Mesenchymal stem cell (in vitro differentiated cells and primary cell): ENCODE data around the gene AOC2.

Source experiments
- DNase-seq: peaks from one replicate; pipeline ENCODE4 v3.0.0-alpha.2; 2013
- H2AFZ ChIP-seq: one replicate; pipeline ENCODE4 v1.6.1; 2013; ENCODE audit warnings: low read depth, mild to moderate bottlenecking, control low read depth, inconsistent platforms, low read length, moderate library complexity
- H2AK5ac ChIP-seq: 2 replicates; pipeline ENCODE4 v1.6.1; 2013; ENCODE audit warnings: low read length, moderate library complexity, mild to moderate bottlenecking, inconsistent platforms; ENCODE audit not compliant: severe bottlenecking
- H2BK120ac ChIP-seq: one replicate; pipeline ENCODE4 v1.6.1; 2013; ENCODE audit warnings: low read depth, mild to moderate bottlenecking, inconsistent platforms, low read length, moderate library complexity
- H2BK12ac ChIP-seq, 2 experiments: one replicate each; pipeline ENCODE4 v1.6.1; 2013; ENCODE audit warnings: inconsistent platforms in 2 of 2, low read length in 2 of 2, mild to moderate bottlenecking in 2 of 2, moderate library complexity in 2 of 2, control low read depth in 1 of 2
- H2BK15ac ChIP-seq: one replicate; pipeline ENCODE4 v1.6.1; 2013; ENCODE audit warnings: mild to moderate bottlenecking, low read depth, inconsistent platforms; ENCODE audit not compliant: poor library complexity, severe bottlenecking
- H2BK5ac ChIP-seq: 2 replicates; pipeline ENCODE4 v1.6.1; 2013; ENCODE audit warnings: low read depth, mild to moderate bottlenecking, low read length, control low read depth, inconsistent platforms; ENCODE audit not compliant: poor library complexity, severe bottlenecking
- H3K14ac ChIP-seq, 2 experiments: one replicate each; pipeline ENCODE4 v1.6.1; 2013; ENCODE audit warnings: inconsistent platforms in 2 of 2, low read length in 2 of 2, control low read depth in 1 of 2, mild to moderate bottlenecking in 1 of 2, moderate library complexity in 1 of 2
- H3K18ac ChIP-seq, 2 experiments: one replicate each; pipeline ENCODE4 v1.6.1; 2013; ENCODE audit warnings: inconsistent platforms in 2 of 2, low read length in 2 of 2, control low read depth in 1 of 2, low read depth in 1 of 2, mild to moderate bottlenecking in 1 of 2
- H3K23ac ChIP-seq, 2 experiments: one replicate each; pipeline ENCODE4 v1.6.1; 2013; ENCODE audit warnings: inconsistent platforms in 2 of 2, low read length in 2 of 2, mild to moderate bottlenecking in 2 of 2, moderate library complexity in 2 of 2, control low read depth in 1 of 2
- H3K27ac ChIP-seq: 2 replicates; pipeline ENCODE4 v1.5.1; 2013; ENCODE audit warnings: mild to moderate bottlenecking, moderate library complexity, low read length, control low read depth, inconsistent platforms; ENCODE audit not compliant: poor library complexity, severe bottlenecking
- H3K27me3 ChIP-seq, 2 experiments: 2 replicates each; pipeline versions ENCODE4 v1.6.1 to v1.7.0; 2013; ENCODE audit warnings: low read length in 2 of 2, mild to moderate bottlenecking in 2 of 2, moderate library complexity in 2 of 2, control low read depth in 1 of 2, inconsistent platforms in 1 of 2; ENCODE audit not compliant: control insufficient read depth in 1 of 2, insufficient read depth in 1 of 2
- H3K36me3 ChIP-seq, 2 experiments: 2 replicates each; pipeline versions ENCODE4 v1.6.1 to v1.7.0; 2013; ENCODE audit warnings: low read length in 2 of 2, control low read depth in 1 of 2, inconsistent platforms in 1 of 2, low read depth in 1 of 2, mild to moderate bottlenecking in 1 of 2; ENCODE audit not compliant: insufficient read depth in 2 of 2, control insufficient read depth in 1 of 2
- H3K4ac ChIP-seq, 2 experiments: one replicate each; pipeline ENCODE4 v1.6.1; 2013; ENCODE audit warnings: inconsistent platforms in 2 of 2, low read length in 2 of 2, mild to moderate bottlenecking in 2 of 2, moderate library complexity in 2 of 2, control low read depth in 1 of 2, low read depth in 1 of 2
- H3K4me1 ChIP-seq: 2 replicates; pipeline ENCODE4 v1.6.1; 2013; ENCODE audit warnings: low read depth, low read length, control low read depth; ENCODE audit not compliant: control insufficient read depth, insufficient read depth
- H3K4me2 ChIP-seq: 2 replicates; pipeline ENCODE4 v1.6.1; 2013; ENCODE audit warnings: low read length, mild to moderate bottlenecking, inconsistent platforms; ENCODE audit not compliant: poor library complexity, severe bottlenecking
- H3K4me3 ChIP-seq, 2 experiments: 2 replicates each; pipeline versions ENCODE4 v1.5.1 to v1.7.0; 2013; ENCODE audit warnings: low read length in 2 of 2, mild to moderate bottlenecking in 2 of 2, control low read depth in 1 of 2, low read depth in 1 of 2; ENCODE audit not compliant: insufficient read depth in 1 of 2
- H3K79me1 ChIP-seq: replicated peaks from 2 replicates; pipeline ENCODE4 v1.6.1; 2013; ENCODE audit warnings: mild to moderate bottlenecking, control low read depth, low read length, inconsistent platforms; ENCODE audit not compliant: poor library complexity, severe bottlenecking
- H3K9ac ChIP-seq: 2 replicates; pipeline ENCODE4 v1.7.0; 2013; ENCODE audit warnings: mild to moderate bottlenecking, low read length, moderate library complexity
- H3K9me3 ChIP-seq: 2 replicates; pipeline ENCODE4 v1.7.0; 2013; ENCODE audit warnings: mild to moderate bottlenecking, low read length; ENCODE audit not compliant: control insufficient read depth
- H4K8ac ChIP-seq: one replicate; pipeline ENCODE4 v1.6.1; 2013; ENCODE audit warnings: inconsistent platforms, mild to moderate bottlenecking, low read length, moderate library complexity
- H4K91ac ChIP-seq: one replicate; pipeline ENCODE4 v1.6.1; 2013; ENCODE audit warnings: mild to moderate bottlenecking, low read length, inconsistent platforms
- WGBS: methylation state at CpG from one replicate; pipeline ENCODE4 v1.1.7; 2013; ENCODE audit warnings: mixed read lengths; 5-methylcytosine and 5-hydroxymethylcytosine counted together

AOC2 gene

GRCh38 chr17:42796066-42796758, 48.2 kb upstream of the AOC2 start:
- Histone ChIP-seq H3K14ac (no peak overlapping the region), H3K4me1 (peaks cover 19% of the 10 kb centered on the region), H2AK5ac (no peak overlapping the region), H2BK15ac (no peak overlapping the region), H2BK5ac (no peak overlapping the region), H3K4ac (no peak overlapping the region), H3K23ac (no peak overlapping the region), H3K18ac (no peak overlapping the region), H2BK12ac (no peak overlapping the region), H3K9me3 (no peaks in the 10 kb centered on the region), H4K91ac (no peak overlapping the region), H2BK120ac (no peak overlapping the region), H3K4me2 (no peak overlapping the region), H4K8ac (no peak overlapping the region), H2AFZ (no peak overlapping the region), H3K9ac (no peak overlapping the region), H3K4me3 (no peak overlapping the region), H3K27me3 (no peaks in the 10 kb centered on the region), H3K79me1 (peaks cover 18% of the 10 kb centered on the region), H3K27ac (no peak overlapping the region), H3K36me3 (peaks cover 15 to 24% of the 10 kb centered on the region in 2 experiments)
- DNase-seq: no peak
- 99% methylated on average over 18 of the region's 18 CpGs for WGBS

- peak overlapping the region; percentile 19 for H4K8ac ChIP-seq
- H3K4ac ChIP-seq: peak overlapping the region in 1 of 2 experiments; percentile 77
- no peak overlapping the region for H4K91ac ChIP-seq
- H3K27me3 ChIP-seq: no peaks in the 10 kb centered on the region
- 94% methylated on average over 10 of the region's 10 CpGs for WGBS
- peaks cover 15 to 24% of the 10 kb centered on the region in 2 experiments for H3K36me3 ChIP-seq
- peak overlapping the region; percentile 96 for H3K9ac ChIP-seq
- H3K23ac ChIP-seq: no peak overlapping the region
- peak overlapping the region; percentile 81 for H3K4me2 ChIP-seq
- no peak overlapping the region for H2BK120ac ChIP-seq
- no peak overlapping the region for H3K27ac ChIP-seq
- no peak overlapping the region for H3K18ac ChIP-seq
- peak overlapping the region; percentile 31 to 99 for H3K4me3 ChIP-seq
- H3K9me3 ChIP-seq: no peaks in the 10 kb centered on the region
- H3K14ac ChIP-seq: no peak overlapping the region
- H2AK5ac ChIP-seq: no peak overlapping the region
- H2BK5ac ChIP-seq: no peak overlapping the region
- DNase-seq: no peak
- no peak overlapping the region for H2BK15ac ChIP-seq
- no peak overlapping the region for H2BK12ac ChIP-seq
- H3K4me1 ChIP-seq: peaks cover 19% of the 10 kb centered on the region
- H3K79me1 ChIP-seq: peaks cover 18% of the 10 kb centered on the region
- H2AFZ ChIP-seq: no peak overlapping the region
These were observed 47.0 kb upstream of the AOC2 start for GRCh38 chr17:42797067-42798007.

GRCh38 chr17:42798011-42798382, 46.4 kb upstream of the AOC2 start:
- H3K4me2 ChIP-seq: peak overlapping the region; percentile 81

More at GRCh38 chr17:42798011-42798382, 46.4 kb upstream of the AOC2 start:
- no peak for DNase-seq
- no peaks in the 10 kb centered on the region for H3K27me3 ChIP-seq
- no peak overlapping the region for H4K91ac ChIP-seq
- H2BK15ac ChIP-seq: no peak overlapping the region
- H2BK120ac ChIP-seq: no peak overlapping the region
- WGBS: 59% methylated on average over 7 of the region's 10 CpGs
- H4K8ac ChIP-seq: peak overlapping the region; percentile 19
- peak overlapping the region; percentile 96 to 99 for H3K4me3 ChIP-seq
- no peak overlapping the region for H2AK5ac ChIP-seq
- H3K27ac ChIP-seq: no peak overlapping the region
- peak overlapping the region; percentile 96 for H3K9ac ChIP-seq
- H3K4ac ChIP-seq: peak overlapping the region in 1 of 2 experiments; percentile 77
- H2BK5ac ChIP-seq: no peak overlapping the region
- no peak overlapping the region for H3K14ac ChIP-seq
- H3K79me1 ChIP-seq: peaks cover 18% of the 10 kb centered on the region
- H3K23ac ChIP-seq: no peak overlapping the region
- H2BK12ac ChIP-seq: no peak overlapping the region
- peak overlapping the region in 1 of 2 experiments; percentile 98 for H3K18ac ChIP-seq
- H2AFZ ChIP-seq: no peak overlapping the region
- no peaks in the 10 kb centered on the region for H3K9me3 ChIP-seq
- peaks cover 19% of the 10 kb centered on the region for H3K4me1 ChIP-seq
- H3K36me3 ChIP-seq: peaks cover 15 to 24% of the 10 kb centered on the region in 2 experiments
